ENCODE measurements around the gene SCYL2. TPM values are rescaled to one million over a fixed set of nuclear protein-coding genes. Genes with fewer than 3 reads are reported as not detected.

SCYL2 gene
- total RNA-seq, 1 experiment from 2014 or later: 41.4 TPM

DNA sequence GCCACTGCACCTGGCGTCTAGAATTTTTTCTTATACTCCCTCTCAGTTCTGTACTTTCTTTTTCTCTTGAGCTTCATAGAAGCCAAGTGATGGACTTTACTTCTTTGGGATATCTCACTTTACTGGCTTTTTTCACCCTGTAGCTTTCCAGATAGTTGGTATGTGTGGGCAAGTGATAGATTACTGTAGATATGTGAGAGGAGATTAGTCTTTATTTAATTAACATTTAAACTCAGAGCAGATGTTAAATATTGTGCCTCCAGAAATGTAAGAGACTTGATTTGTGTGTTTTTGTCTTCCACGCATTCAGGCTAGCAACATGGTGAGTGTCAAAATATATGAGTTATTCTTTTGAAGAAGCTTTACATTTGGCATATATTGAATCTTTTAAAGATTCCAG lies 50.4 kb downstream of the SCYL2 start:
- Histone ChIP-seq H3T11ph (ENCODE audit: low read length) (no peak overlapping the region), H3K4me2 (ENCODE audit: insufficient read depth, insufficient read length, low read length) (no peak overlapping the region), H2AK5ac (ENCODE audit: insufficient read length, low read length) (no peak overlapping the region), H3K14ac (ENCODE audit: insufficient read depth, low read length) (no peak overlapping the region), H2BK120ac (ENCODE audit: low read depth, low read length, poor library complexity, severe bottlenecking) (no peak overlapping the region), H4K5ac (ENCODE audit: insufficient read length, low read depth, low read length) (no peak overlapping the region), H2BK15ac (ENCODE audit: low read depth, low read length) (no peak overlapping the region), H3K9ac (ENCODE audit: extremely low read depth, insufficient read length, low read length) (no peak overlapping the region), H3K27me3 (ENCODE audit: insufficient read depth, low read length) (no peaks in the 10 kb centered on the region), H3K4me1 (ENCODE audit: insufficient read depth, low read length) (no peaks in the 10 kb centered on the region), H2AFZ (ENCODE audit: low read length) (no peak overlapping the region), H3K4ac (ENCODE audit: low read depth, low read length) (no peak overlapping the region), H4K91ac (ENCODE audit: insufficient read length, low read depth, low read length) (no peak overlapping the region), H3K23ac (ENCODE audit: insufficient read length, low read depth, low read length) (no peak overlapping the region), H3K79me1 (ENCODE audit: insufficient read depth, low read depth, low read length, poor library complexity, severe bottlenecking) (no peaks in the 10 kb centered on the region), H2BK20ac (ENCODE audit: low read depth, low read length, poor library complexity, severe bottlenecking) (no peak overlapping the region), H3K27ac (ENCODE audit: insufficient read length, low read depth, low read length) (no peak overlapping the region), H3K9me3 (ENCODE audit: control insufficient read depth, low read depth, low read length) (no peaks in the 10 kb centered on the region), H2BK5ac (ENCODE audit: insufficient read length, low read length) (no peak overlapping the region), H3K18ac (ENCODE audit: insufficient read length, low read depth, low read length) (no peak overlapping the region), H3K56ac (ENCODE audit: insufficient read length, low read depth, low read length) (no peak overlapping the region), H3K23me2 (ENCODE audit: insufficient read length, low read depth, low read length, poor library complexity, severe bottlenecking) (no peaks in the 10 kb centered on the region), H4K20me1 (ENCODE audit: control insufficient read depth, insufficient read depth, insufficient read length) (no peaks in the 10 kb centered on the region), H4K8ac (replicated peaks; ENCODE audit: insufficient read length, low read depth, low read length) (no peak overlapping the region), H2BK12ac (ENCODE audit: insufficient read length, low read depth, low read length) (no peak overlapping the region), H3K79me2 (ENCODE audit: insufficient read depth, low read length) (no peaks in the 10 kb centered on the region)
- WGBS (ENCODE audit: extremely low coverage, insufficient read length, low lambda C conversion rate): no CpG with 5 or more reads among the region's 2 CpGs
- DNase-seq: no peak
- Mint-ChIP-seq H3K27me3 (ENCODE audit: low read depth) (no peaks in the 10 kb centered on the region), H3K4me3 (no peak overlapping the region), H3K4me1 (no peaks in the 10 kb centered on the region), H3K27ac (no peak overlapping the region), H3K9me3 (no peaks in the 10 kb centered on the region), H3K36me3 (ENCODE audit: insufficient read depth in 1 of 3, low read depth in 3 of 3) (peaks cover 9 to 55% (median 38%) of the 10 kb centered on the region in 3 experiments; a peak in 6 of 7 replicates)
- TF ChIP-seq, protein P1, sequence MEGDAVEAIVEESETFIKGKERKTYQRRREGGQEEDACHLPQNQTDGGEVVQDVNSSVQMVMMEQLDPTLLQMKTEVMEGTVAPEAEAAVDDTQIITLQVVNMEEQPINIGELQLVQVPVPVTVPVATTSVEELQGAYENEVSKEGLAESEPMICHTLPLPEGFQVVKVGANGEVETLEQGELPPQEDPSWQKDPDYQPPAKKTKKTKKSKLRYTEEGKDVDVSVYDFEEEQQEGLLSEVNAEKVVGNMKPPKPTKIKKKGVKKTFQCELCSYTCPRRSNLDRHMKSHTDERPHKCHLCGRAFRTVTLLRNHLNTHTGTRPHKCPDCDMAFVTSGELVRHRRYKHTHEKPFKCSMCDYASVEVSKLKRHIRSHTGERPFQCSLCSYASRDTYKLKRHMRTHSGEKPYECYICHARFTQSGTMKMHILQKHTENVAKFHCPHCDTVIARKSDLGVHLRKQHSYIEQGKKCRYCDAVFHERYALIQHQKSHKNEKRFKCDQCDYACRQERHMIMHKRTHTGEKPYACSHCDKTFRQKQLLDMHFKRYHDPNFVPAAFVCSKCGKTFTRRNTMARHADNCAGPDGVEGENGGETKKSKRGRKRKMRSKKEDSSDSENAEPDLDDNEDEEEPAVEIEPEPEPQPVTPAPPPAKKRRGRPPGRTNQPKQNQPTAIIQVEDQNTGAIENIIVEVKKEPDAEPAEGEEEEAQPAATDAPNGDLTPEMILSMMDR (conservative IDR thresholded peaks at IDR 0.05): no peak

Measured in H9 (cell line).